ENCODE results near the gene ALKBH7. TPM values are rescaled to one million over a fixed set of nuclear protein-coding genes. Genes with fewer than 3 reads are reported as not detected.

The ALKBH7 gene
- total RNA-seq, 1 experiment from 2014 or later: 27.2 TPM

- peaks cover 41% of the 10 kb centered on the region for H3K36me3 Mint-ChIP-seq (ENCODE audit: insufficient read depth, unreplicated experiment)
- H3K4me1 Mint-ChIP-seq (ENCODE audit: low read depth, unreplicated experiment): peaks cover 9% of the 10 kb centered on the region
- H3K27ac Mint-ChIP-seq (ENCODE audit: unreplicated experiment): peak overlapping the region; percentile 58
- no TSS peak for BruUV-seq (replicated peaks)
- H3K9me3 Mint-ChIP-seq (ENCODE audit: low read depth, unreplicated experiment): no peaks in the 10 kb centered on the region
- no peak for DNase-seq
- no peaks in the 10 kb centered on the region for H3K27me3 Mint-ChIP-seq (ENCODE audit: unreplicated experiment)
- CTCF ChIA-PET: no interaction called here
- H3K4me3 Mint-ChIP-seq (ENCODE audit: low read depth, unreplicated experiment): peak overlapping the region; percentile 79
- TF ChIP-seq CTCF (IDR thresholded peaks at IDR 0.05; ENCODE audit: unreplicated experiment): no peak
- intact Hi-C loops (cut with micrococcal nuclease; ENCODE audit: unreplicated experiment): no loop called here
These were observed 10.6 kb upstream of the ALKBH7 start for GRCh38 chr19:6362027-6362350.

DNA sequence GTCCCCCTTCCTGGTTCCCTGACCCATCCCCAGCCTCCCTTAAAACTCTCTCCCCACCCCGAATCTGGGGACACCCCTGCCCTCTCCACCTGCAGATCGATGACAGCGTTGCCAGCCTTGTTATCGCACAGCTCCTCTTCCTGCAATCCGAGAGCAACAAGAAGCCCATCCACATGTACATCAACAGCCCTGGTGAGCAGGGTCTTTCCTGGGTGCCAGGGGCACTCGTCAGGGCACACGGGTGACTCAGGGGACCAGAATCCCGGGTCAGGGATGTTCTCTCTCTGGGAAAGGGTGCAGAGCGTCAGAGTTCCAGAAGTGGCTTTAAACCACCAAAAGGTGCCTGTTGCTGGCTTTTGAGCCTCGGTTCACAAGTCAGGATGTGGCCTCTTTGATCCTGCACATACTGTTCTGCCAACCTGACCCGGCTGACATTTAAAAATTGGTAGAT, 10.2 kb upstream of the ALKBH7 start:
- H3K4me3 Mint-ChIP-seq (ENCODE audit: low read depth, unreplicated experiment): peak overlapping the region; percentile 79
- no TSS peak for BruUV-seq (replicated peaks)
- no peak for TF ChIP-seq CTCF (IDR thresholded peaks at IDR 0.05; ENCODE audit: unreplicated experiment)
- intact Hi-C loops (cut with micrococcal nuclease; ENCODE audit: unreplicated experiment): no loop called here
- CTCF ChIA-PET: no interaction called here
- H3K27me3 Mint-ChIP-seq (ENCODE audit: unreplicated experiment): no peaks in the 10 kb centered on the region
- no peaks in the 10 kb centered on the region for H3K9me3 Mint-ChIP-seq (ENCODE audit: low read depth, unreplicated experiment)
- peak overlapping the region; percentile 58 for H3K27ac Mint-ChIP-seq (ENCODE audit: unreplicated experiment)
- no peak for DNase-seq
- peaks cover 7% of the 10 kb centered on the region for H3K4me1 Mint-ChIP-seq (ENCODE audit: low read depth, unreplicated experiment)
- peaks cover 41% of the 10 kb centered on the region for H3K36me3 Mint-ChIP-seq (ENCODE audit: insufficient read depth, unreplicated experiment)

DNA sequence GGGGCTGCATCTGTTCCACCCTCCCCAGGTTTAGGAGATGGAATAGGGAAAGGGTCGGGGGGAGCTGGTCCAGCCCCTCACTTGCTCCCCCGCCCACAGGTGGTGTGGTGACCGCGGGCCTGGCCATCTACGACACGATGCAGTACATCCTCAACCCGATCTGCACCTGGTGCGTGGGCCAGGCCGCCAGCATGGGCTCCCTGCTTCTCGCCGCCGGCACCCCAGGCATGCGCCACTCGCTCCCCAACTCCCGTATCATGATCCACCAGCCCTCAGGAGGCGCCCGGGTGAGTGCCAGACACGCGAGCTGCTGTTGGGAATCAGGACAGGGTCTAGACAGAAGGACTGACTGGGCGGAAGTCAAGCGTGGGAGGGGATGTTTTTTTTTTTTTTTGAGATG, 8.2 kb upstream of the ALKBH7 start:
- H3K27ac Mint-ChIP-seq (ENCODE audit: unreplicated experiment): no peak overlapping the region
- H3K9me3 Mint-ChIP-seq (ENCODE audit: low read depth, unreplicated experiment): no peaks in the 10 kb centered on the region
- peaks cover 47% of the 10 kb centered on the region for H3K36me3 Mint-ChIP-seq (ENCODE audit: insufficient read depth, unreplicated experiment)
- TF ChIP-seq CTCF (IDR thresholded peaks at IDR 0.05; ENCODE audit: unreplicated experiment): no peak
- no TSS peak for BruUV-seq (replicated peaks)
- intact Hi-C loops (cut with micrococcal nuclease; ENCODE audit: unreplicated experiment): no loop called here
- DNase-seq: no peak
- no peaks in the 10 kb centered on the region for H3K4me1 Mint-ChIP-seq (ENCODE audit: low read depth, unreplicated experiment)
- CTCF ChIA-PET: interaction anchor here (1.2 kb wide), 1 partner anchor 8 kb away, joined by 3 read pairs; the partner anchor contains the start of gene ALKBH7
- H3K27me3 Mint-ChIP-seq (ENCODE audit: unreplicated experiment): no peaks in the 10 kb centered on the region
- no peak overlapping the region for H3K4me3 Mint-ChIP-seq (ENCODE audit: low read depth, unreplicated experiment)

- Mint-ChIP-seq H3K27ac (ENCODE audit: unreplicated experiment) (peak overlapping the region; percentile 94), H3K27me3 (ENCODE audit: unreplicated experiment) (no peaks in the 10 kb centered on the region), H3K9me3 (ENCODE audit: low read depth, unreplicated experiment) (no peaks in the 10 kb centered on the region), H3K36me3 (ENCODE audit: insufficient read depth, unreplicated experiment) (peaks cover 30% of the 10 kb centered on the region), H3K4me3 (ENCODE audit: low read depth, unreplicated experiment) (peak overlapping the region; percentile 88), H3K4me1 (ENCODE audit: low read depth, unreplicated experiment) (no peaks in the 10 kb centered on the region)
- DNase-seq: peak; percentile 97
- CTCF ChIA-PET: interaction anchor here (0.6 to 0.9 kb wide), 5 partner anchors 12 to 214 kb away, joined by 3 to 14 read pairs (median 4); partner anchors contain the start of gene CLPP
- BruUV-seq (replicated peaks): no TSS peak
- intact Hi-C loops (cut with micrococcal nuclease; ENCODE audit: unreplicated experiment): no loop called here
- TF ChIP-seq CTCF (IDR thresholded peaks at IDR 0.05; ENCODE audit: unreplicated experiment): no peak
These were observed 660 bp downstream of the ALKBH7 start for GRCh38 chr19:6373096-6373812.
